Measurements from ENCODE around the gene LDB2. TPM values are rescaled to one million over a fixed set of nuclear protein-coding genes. Genes with fewer than 3 reads are reported as not detected.
A peak's percentile ranks its signal among the peaks of the same experiment; 100 is the strongest.

Gene LDB2
- total RNA-seq (1 to 10 TPM; 4.0 to 7.0 (median 5.9) TPM), polyA plus RNA-seq (10 to 100 TPM in 1 of 2 donors, 1 to 10 TPM in 1; 4.9 to 11.6 TPM)

- no peak for FAIRE-seq
- no peak for TF ChIP-seq CTCF (IDR thresholded peaks at IDR 0.05)
- Histone ChIP-seq H3K27ac (peak within 1 kb of the TSS in 2 of 4 donors; percentile 33 to 44), H3K9me3 (no peaks in the 10 kb centered on the region), H3K27me3 (no peaks in the 10 kb centered on the region), H3K36me3 (no peaks in the 10 kb centered on the region), H3K4me1 (no peaks in the 10 kb centered on the region), H3K4me3 (peak within 1 kb of the TSS in 3 of 4 donors; percentile 6 to 36 (median 8))
- 8% methylated on average over 17 to 18 of the region's 18 CpGs for WGBS, 2 donors
- intact Hi-C loops (cut with DNase I), result no loop called here
- DNase-seq, result peak in 3 of 6 donors; percentile 31 to 45 (median 44)
- peak in 3 of 4 donors; percentile 81 to 92 (median 84) for ATAC-seq
These were observed at the start of gene LDB2 for GRCh38 chr4:16897991-16898827. Gene LDB2 (minus strand): TSS chr4:16898645.

- Histone ChIP-seq H3K27me3 (no peaks in the 10 kb centered on the region), H3K27ac (no peak overlapping the region), H3K36me3 (no peaks in the 10 kb centered on the region), H3K9me3 (no peaks in the 10 kb centered on the region), H3K4me1 (no peaks in the 10 kb centered on the region), H3K4me3 (no peak overlapping the region)
- no peak for ATAC-seq
- FAIRE-seq, result no peak
- intact Hi-C loops (cut with DNase I), result no loop called here
- DNase-seq, result no peak
- 87 to 88% methylated on average over 13 of the region's 14 CpGs for WGBS, 2 donors
- TF ChIP-seq CTCF (IDR thresholded peaks at IDR 0.05), result no peak
These were observed 44.0 kb upstream of the LDB2 start for GRCh38 chr4:16942491-16942890.

GRCh38 chr4:16939178-16939577, 40.7 kb upstream of the LDB2 start:
- TF ChIP-seq CTCF (IDR thresholded peaks at IDR 0.05), result no peak
- no peak overlapping the region for H3K4me3 ChIP-seq
- no peaks in the 10 kb centered on the region for H3K36me3 ChIP-seq
- no peaks in the 10 kb centered on the region for H3K4me1 ChIP-seq
- no peak for ATAC-seq
- 64 to 91% methylated on average over 2 of the region's 2 CpGs for WGBS, 2 donors
- no peak overlapping the region for H3K27ac ChIP-seq
- DNase-seq, result no peak
- intact Hi-C loops (cut with DNase I), result no loop called here
- FAIRE-seq, result no peak
- H3K9me3 ChIP-seq, result no peaks in the 10 kb centered on the region
- no peaks in the 10 kb centered on the region for H3K27me3 ChIP-seq

- no peak for TF ChIP-seq CTCF (IDR thresholded peaks at IDR 0.05)
- ATAC-seq, result no peak
- DNase-seq, result no peak
These were observed 40.1 kb upstream of the LDB2 start for GRCh38 chr4:16938512-16939040.

More at GRCh38 chr4:16938512-16939040, 40.1 kb upstream of the LDB2 start:
- Histone ChIP-seq H3K27me3 (no peaks in the 10 kb centered on the region), H3K4me3 (no peak overlapping the region), H3K9me3 (no peaks in the 10 kb centered on the region), H3K4me1 (no peaks in the 10 kb centered on the region), H3K27ac (no peak overlapping the region), H3K36me3 (no peaks in the 10 kb centered on the region)
- 57 to 65% methylated on average over 6 of the region's 6 CpGs for WGBS, 2 donors
- intact Hi-C loops (cut with DNase I), result no loop called here
- no peak for FAIRE-seq

Data from pancreas (tissue), 10 donors.